Posterior vena cava (tissue), 2 donors: ENCODE measurements around the gene SCMH1. TPM values are rescaled to one million over a fixed set of nuclear protein-coding genes. Genes with fewer than 3 reads are reported as not detected.
"Not testable (repeated sequence)": the region's sequence is repeated elsewhere in the genome, so short reads cannot be mapped to it uniquely, and the experiment has no call there.

Experiments used
- DNase-seq: peaks from one replicate; pipeline ENCODE4 v3.0.0-alpha.2; 2020; ENCODE audit warnings: low spot score
- intact Hi-C, 2 donors: fragments of 100-400 bp; cut with DNase I; formaldehyde crosslinking; loops; one replicate each; pipeline versions ENCODE4 v1.14.1 to v1.14.2; 2022 to 2023
- total RNA-seq, 2 donors: library from RNA; stranded (reverse); fragmentation: NEBNext Ultra II Directional; extraction: Animal tissue kit (Norgen Biotek cat#: 25700); gene quantifications; one replicate each; pipeline ENCODE4 v1.2.1, GENCODE V29; 2021
- donor health status: DM: yes; HTN: yes; CAD: no.
- donor health status: DM: yes; HTN: yes; CAD: no.

Gene SCMH1
- total RNA-seq, 2 donors from 2014 or later: 37.6 to 41.3 TPM

GRCh38 chr1:41260768-41261167 is 18.7 kb upstream of the SCMH1 start:
- intact Hi-C loops: loop anchor here in 1 of 2 donors (10.0 kb wide), 1 partner anchor 1336 kb away; no protein-coding TSS in a partner anchor
- no peak for DNase-seq

- intact Hi-C loops: no loop called here
Measured at GRCh38 chr1:41259221-41259620, 17.1 kb upstream of the SCMH1 start.

GRCh38 chr1:41255978-41256377 is 13.9 kb upstream of the SCMH1 start:
- no peak for DNase-seq
- intact Hi-C loops: no loop called here

More at GRCh38 chr1:41259221-41259620, 17.1 kb upstream of the SCMH1 start:
- no peak for DNase-seq

GRCh38 chr1:41251120-41251519 is 9.0 kb upstream of the SCMH1 start:
- intact Hi-C loops, DNase-seq: not testable (repeated sequence)

GRCh38 chr1:41249319-41249718 is 7.2 kb upstream of the SCMH1 start:
- intact Hi-C loops: no loop called here
- no peak for DNase-seq

- DNase-seq: no peak
- intact Hi-C loops: no loop called here
Measured at GRCh38 chr1:41246568-41246967, 4.5 kb upstream of the SCMH1 start.

- no peak for DNase-seq
- intact Hi-C loops: no loop called here
Measured at GRCh38 chr1:41245659-41246058, 3.6 kb upstream of the SCMH1 start.

- intact Hi-C loops: no loop called here
- DNase-seq: no peak
Measured at GRCh38 chr1:41243079-41243385, 926 bp upstream of the SCMH1 start.

- DNase-seq: peak; percentile 81
- intact Hi-C loops: no loop called here
Measured at GRCh38 chr1:41242342-41243078, 404 bp upstream of the SCMH1 start.

GRCh38 chr1:41241354-41241748 is 755 bp downstream of the SCMH1 start:
- DNase-seq: peak; percentile 83
- intact Hi-C loops: no loop called here

GRCh38 chr1:41240781-41241353 is 1.2 kb downstream of the SCMH1 start:
- no peak for DNase-seq
- intact Hi-C loops: no loop called here

GRCh38 chr1:41239988-41240610 is 2.0 kb downstream of the SCMH1 start:
- intact Hi-C loops: no loop called here
- no peak for DNase-seq

GRCh38 chr1:41238311-41238988 is 3.7 kb downstream of the SCMH1 start:
- intact Hi-C loops: no loop called here
- DNase-seq: no peak

- intact Hi-C loops: no loop called here
- DNase-seq: no peak
Measured at GRCh38 chr1:41236781-41237180, 5.3 kb downstream of the SCMH1 start.

- no peak for DNase-seq
- intact Hi-C loops: no loop called here
Measured at GRCh38 chr1:41235893-41236292, 6.2 kb downstream of the SCMH1 start.

- DNase-seq: no peak
- intact Hi-C loops: no loop called here
Measured at GRCh38 chr1:41233708-41234107, 8.4 kb downstream of the SCMH1 start.

- no peak for DNase-seq
- intact Hi-C loops: no loop called here
Measured at GRCh38 chr1:41232305-41232704, 9.8 kb downstream of the SCMH1 start.

GRCh38 chr1:41230656-41231055 is 11.4 kb downstream of the SCMH1 start:
- DNase-seq: no peak
- intact Hi-C loops: no loop called here

GRCh38 chr1:41229219-41229618 is 12.9 kb downstream of the SCMH1 start:
- DNase-seq, intact Hi-C loops: not testable (repeated sequence)

- intact Hi-C loops: no loop called here
- no peak for DNase-seq
Measured at GRCh38 chr1:41226815-41227434, 15.2 kb downstream of the SCMH1 start.
